MM.1S (cell line): ENCODE results near the gene RAPGEF2.
"Not testable (repeated sequence)": the region's sequence is repeated elsewhere in the genome, so short reads cannot be mapped to it uniquely, and the experiment has no call there.

Experiments used
- CTCF ChIP-seq: fragments of 300-600 bp; sonication (generic); IDR thresholded peaks from 2 replicates; pipeline ENCODE4 v1.5.1; 2016; ENCODE audit warnings: antibody characterized with exemption, low read length, mixed read lengths
- EZH2 ChIP-seq: fragments of 300-600 bp; sonication (generic); optimal IDR thresholded peaks from 2 replicates; pipeline ENCODE3; 2017; ENCODE audit warnings: low read depth, mild to moderate bottlenecking, antibody characterized with exemption, low read length, mixed read lengths

- TF ChIP-seq CTCF, EZH2: not testable (repeated sequence)
Measured at GRCh38 chr4:159183885-159184605, 81.2 kb downstream of the RAPGEF2 start.
